ENCODE measurements around the gene GNAQ.

The GNAQ gene

GRCh38 chr9:77945798-77946197 is 85.8 kb downstream of the GNAQ start:
- DNase-seq (ENCODE audit: low read depth in 2 of 2, low spot score in 1 of 2), result no peak

- DNase-seq (ENCODE audit: low read depth in 2 of 2, low spot score in 1 of 2), result no peak
Observed at GRCh38 chr9:77944556-77945243, 86.9 kb downstream of the GNAQ start.

GRCh38 chr9:77943057-77943456 is 88.6 kb downstream of the GNAQ start:
- no peak for DNase-seq (ENCODE audit: low read depth in 2 of 2, low spot score in 1 of 2)

GRCh38 chr9:77939149-77939668 is 92.4 kb downstream of the GNAQ start:
- DNase-seq (ENCODE audit: low read depth in 2 of 2, low spot score in 1 of 2), result no peak

- no peak for DNase-seq (ENCODE audit: low read depth in 2 of 2, low spot score in 1 of 2)
Observed at GRCh38 chr9:77938163-77938562, 93.4 kb downstream of the GNAQ start.

GRCh38 chr9:77935974-77936373 is 95.6 kb downstream of the GNAQ start:
- no peak for DNase-seq (ENCODE audit: low read depth in 2 of 2, low spot score in 1 of 2)

- DNase-seq (ENCODE audit: low read depth in 2 of 2, low spot score in 1 of 2), result no peak
Observed at GRCh38 chr9:77935211-77935610, 96.4 kb downstream of the GNAQ start.

GRCh38 chr9:77933976-77934375 is 97.6 kb downstream of the GNAQ start:
- DNase-seq (ENCODE audit: low read depth in 2 of 2, low spot score in 1 of 2), result no peak

- no peak for DNase-seq (ENCODE audit: low read depth in 2 of 2, low spot score in 1 of 2)
Observed at GRCh38 chr9:77933019-77933418, 98.6 kb downstream of the GNAQ start.

- DNase-seq (ENCODE audit: low read depth in 2 of 2, low spot score in 1 of 2), result no peak
Observed at GRCh38 chr9:77929942-77930341, 101.7 kb downstream of the GNAQ start.

- DNase-seq (ENCODE audit: low read depth in 2 of 2, low spot score in 1 of 2), result no peak
Observed at GRCh38 chr9:77927265-77927664, 104.3 kb downstream of the GNAQ start.

- no peak for DNase-seq (ENCODE audit: low read depth in 2 of 2, low spot score in 1 of 2)
Observed at GRCh38 chr9:77926371-77926878, 105.2 kb downstream of the GNAQ start.

- DNase-seq (ENCODE audit: low read depth in 2 of 2, low spot score in 1 of 2), result no peak
Observed at GRCh38 chr9:77922591-77922990, 109.0 kb downstream of the GNAQ start.

- DNase-seq (ENCODE audit: low read depth in 2 of 2, low spot score in 1 of 2), result no peak
Observed at GRCh38 chr9:77917800-77918199, 113.8 kb downstream of the GNAQ start.

- DNase-seq (ENCODE audit: low read depth in 2 of 2, low spot score in 1 of 2), result no peak
Observed at GRCh38 chr9:77916820-77917219, 114.8 kb downstream of the GNAQ start.

GRCh38 chr9:77916410-77916819 is 115.2 kb downstream of the GNAQ start:
- no peak for DNase-seq (ENCODE audit: low read depth in 2 of 2, low spot score in 1 of 2)

GRCh38 chr9:77915744-77916143 is 115.9 kb downstream of the GNAQ start:
- DNase-seq (ENCODE audit: low read depth in 2 of 2, low spot score in 1 of 2), result no peak

- DNase-seq (ENCODE audit: low read depth in 2 of 2, low spot score in 1 of 2), result no peak
Observed at GRCh38 chr9:77912895-77913693, 118.5 kb downstream of the GNAQ start.

GRCh38 chr9:77911928-77912327 is 119.7 kb downstream of the GNAQ start:
- DNase-seq (ENCODE audit: low read depth in 2 of 2, low spot score in 1 of 2), result no peak

GRCh38 chr9:77910194-77910621 is 121.4 kb downstream of the GNAQ start:
- no peak for DNase-seq (ENCODE audit: low read depth in 2 of 2, low spot score in 1 of 2)

- no peak for DNase-seq (ENCODE audit: low read depth in 2 of 2, low spot score in 1 of 2)
Observed at GRCh38 chr9:77909306-77909705, 122.3 kb downstream of the GNAQ start.

GRCh38 chr9:77908293-77908692 is 123.3 kb downstream of the GNAQ start:
- no peak for DNase-seq (ENCODE audit: low read depth in 2 of 2, low spot score in 1 of 2)
